ENCODE measurements around the gene TIPIN.

- no peak for TF ChIP-seq E2F6 (IDR thresholded peaks at IDR 0.05)
- TF ChIP-seq USF2 (IDR thresholded peaks at IDR 0.05; ENCODE audit: low read length): no peak
- TF ChIP-seq POLR2AphosphoS5 (IDR thresholded peaks at IDR 0.05; ENCODE audit: low read depth, low read length): no peak
- no peak for TF ChIP-seq HDAC6 (IDR thresholded peaks at IDR 0.05; ENCODE audit: low read depth, low read length)
- no peak for TF ChIP-seq JUN (IDR thresholded peaks at IDR 0.05; ENCODE audit: low read depth, low read length)
Measured at GRCh38 chr15:66405007-66405406, 48.5 kb upstream of the TIPIN start.
